SU-DHL-6 (cell line): ENCODE data around the gene TMEM178A.

Experiments used
- H2AFZ ChIP-seq: fragments of 200-600 bp; sonication (generic); 2 replicates; pipeline ENCODE4 v1.6.1; 2014; ENCODE audit warnings: low read depth, mild to moderate bottlenecking, moderate library complexity, mixed read lengths, antibody characterized with exemption, low read length; ENCODE audit not compliant: severe bottlenecking
- H3F3A ChIP-seq: fragments of 200-600 bp; shearing (Covaris generic); 2 replicates; pipeline ENCODE4 v1.6.0; 2016; ENCODE audit warnings: antibody characterized with exemption, mild to moderate bottlenecking; ENCODE audit not compliant: insufficient read depth
- H3K27ac ChIP-seq: fragments of 200-600 bp; sonication (generic); 2 replicates; pipeline ENCODE4 v1.5.1; 2016; ENCODE audit warnings: low read depth, mild to moderate bottlenecking, low read length, moderate library complexity, mixed read lengths
- H3K27me3 ChIP-seq: fragments of 200-600 bp; sonication (generic), shearing (Covaris generic); 2 replicates; pipeline ENCODE4 v1.6.0; 2014; ENCODE audit warnings: mild to moderate bottlenecking, low read length
- H3K36me3 ChIP-seq: fragments of 200-600 bp; sonication (generic); 2 replicates; pipeline ENCODE4 v1.6.1; 2014; ENCODE audit warnings: mild to moderate bottlenecking, low read length, mixed read lengths
- H3K4me2 ChIP-seq: fragments of 300-600, 200-600 bp; shearing (Covaris generic), sonication (generic); 2 replicates; pipeline ENCODE4 v1.6.0; 2014; ENCODE audit warnings: low read length, low read depth, mild to moderate bottlenecking; ENCODE audit not compliant: poor library complexity, severe bottlenecking
- H3K4me3 ChIP-seq: fragments of 200-600 bp; sonication (generic); 2 replicates; pipeline ENCODE4 v1.5.1; 2014; ENCODE audit warnings: antibody characterized with exemption, low read length, mild to moderate bottlenecking, mixed read lengths; ENCODE audit not compliant: insufficient read depth, poor library complexity, severe bottlenecking
- H3K79me2 ChIP-seq: fragments of 200-600 bp; sonication (generic); 2 replicates; pipeline ENCODE4 v1.6.1; 2014; ENCODE audit warnings: mild to moderate bottlenecking, low read length, moderate library complexity; ENCODE audit not compliant: insufficient read depth
- H3K9ac ChIP-seq: fragments of 200-600 bp; sonication (generic); 2 replicates; pipeline ENCODE4 v1.7.0; 2014; ENCODE audit warnings: mild to moderate bottlenecking, low read length
- H3K9me2 ChIP-seq: fragments of 200-600 bp; sonication (generic); replicated peaks from 2 replicates; pipeline ENCODE4 v1.6.1; 2014; ENCODE audit warnings: low read length; ENCODE audit not compliant: insufficient read depth
- H3K9me3 ChIP-seq: fragments of 200-600 bp; sonication (generic); 2 replicates; pipeline ENCODE4 v1.6.1; 2014; ENCODE audit warnings: low read length, mixed read lengths; ENCODE audit not compliant: insufficient read depth
- H4K20me1 ChIP-seq: fragments of 200-600 bp; sonication (generic); 2 replicates; pipeline ENCODE4 v1.6.1; 2014; ENCODE audit warnings: low read depth, mild to moderate bottlenecking, antibody characterized with exemption, low read length, moderate library complexity, mixed read lengths
- CTCF ChIP-seq: fragments of 200-600 bp; sonication (generic); IDR thresholded peaks from one replicate; pipeline ENCODE4 v1.5.1; 2017; ENCODE audit warnings: antibody characterized with exemption, mild to moderate bottlenecking, low read length, moderate library complexity; ENCODE audit not compliant: insufficient read depth, poor library complexity, severe bottlenecking
- EZH2phosphoT487 ChIP-seq: fragments of 200-600 bp; sonication (generic), shearing (Covaris generic); conservative IDR thresholded peaks from 2 replicates; pipeline ENCODE4 v1.6.1; 2018; ENCODE audit warnings: mild to moderate bottlenecking, antibody characterized with exemption, low read length, moderate library complexity, mixed read lengths

The TMEM178A gene

GRCh38 chr2:39658371-39658770 is 7.3 kb upstream of the TMEM178A start:
- H2AFZ ChIP-seq, result no peak overlapping the region
- H3K79me2 ChIP-seq, result no peaks in the 10 kb centered on the region
- H3K27ac ChIP-seq, result no peak overlapping the region
- H3K27me3 ChIP-seq, result no peaks in the 10 kb centered on the region
- no peak overlapping the region for H3K4me2 ChIP-seq
- no peaks in the 10 kb centered on the region for H3F3A ChIP-seq
- no peak overlapping the region for H3K9ac ChIP-seq
- H3K9me3 ChIP-seq, result no peaks in the 10 kb centered on the region
- no peak overlapping the region for H3K4me3 ChIP-seq
- H3K36me3 ChIP-seq, result no peaks in the 10 kb centered on the region
- H4K20me1 ChIP-seq, result no peaks in the 10 kb centered on the region
- H3K9me2 ChIP-seq, result no peaks in the 10 kb centered on the region
- TF ChIP-seq CTCF (no peak), EZH2phosphoT487 (no peak)

- Histone ChIP-seq H3K9me2 (no peaks in the 10 kb centered on the region), H3K36me3 (no peaks in the 10 kb centered on the region), H3K9ac (no peak overlapping the region), H4K20me1 (no peaks in the 10 kb centered on the region), H3K27me3 (no peaks in the 10 kb centered on the region), H3K9me3 (no peaks in the 10 kb centered on the region), H2AFZ (no peak overlapping the region), H3K4me2 (no peak overlapping the region), H3K4me3 (no peak overlapping the region), H3K27ac (no peak overlapping the region), H3F3A (no peaks in the 10 kb centered on the region), H3K79me2 (no peaks in the 10 kb centered on the region)
- TF ChIP-seq EZH2phosphoT487 (no peak), CTCF (no peak)
Measured at GRCh38 chr2:39659765-39660611, 5.7 kb upstream of the TMEM178A start.

- H3K27ac ChIP-seq, result no peak overlapping the region
- no peak overlapping the region for H3K4me2 ChIP-seq
- no peaks in the 10 kb centered on the region for H3K79me2 ChIP-seq
Measured at GRCh38 chr2:39660612-39661236, 5.0 kb upstream of the TMEM178A start.

More at GRCh38 chr2:39660612-39661236, 5.0 kb upstream of the TMEM178A start:
- Histone ChIP-seq H3K9ac (no peak overlapping the region), H3K9me2 (no peaks in the 10 kb centered on the region), H2AFZ (no peak overlapping the region), H3F3A (no peaks in the 10 kb centered on the region), H3K27me3 (no peaks in the 10 kb centered on the region), H3K36me3 (no peaks in the 10 kb centered on the region), H4K20me1 (no peaks in the 10 kb centered on the region), H3K9me3 (no peaks in the 10 kb centered on the region), H3K4me3 (no peak overlapping the region)
- no peak for TF ChIP-seq EZH2phosphoT487
- TF ChIP-seq CTCF, result no peak
